Cerebellar nuclear complex (tissue), 1 donor: Measurements from ENCODE around the gene VPS4A.

Experiments
- DNase-seq, 2 experiments: peaks; one replicate each; lab custom pipeline; 2025; lab: John Stamatoyannopoulos, UW

Gene VPS4A

GRCh38 chr16:69365901-69366300 lies 54.8 kb downstream of the VPS4A start:
- no peak for DNase-seq

DNA sequence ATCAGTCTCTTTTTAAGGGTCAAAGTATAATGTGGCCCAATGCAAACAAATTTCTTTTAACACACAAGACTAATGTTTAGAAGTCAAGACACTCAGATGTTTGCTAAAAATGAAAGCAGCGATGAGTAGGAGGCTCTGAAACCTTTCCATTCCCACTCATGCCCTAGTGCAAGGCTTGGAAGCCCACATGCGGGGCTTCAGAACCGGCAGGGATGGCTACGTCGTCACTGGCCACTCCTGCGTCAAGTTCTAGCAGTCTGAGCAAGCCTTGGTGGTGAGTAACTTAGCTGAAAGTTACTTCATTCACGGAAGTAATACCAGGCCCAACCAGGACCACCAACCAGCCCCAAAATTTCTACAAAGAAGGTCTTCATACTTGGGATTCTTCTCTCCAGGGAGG lies 55.3 kb downstream of the VPS4A start:
- DNase-seq = no peak

- DNase-seq = no peak
Measured at GRCh38 chr16:69367980-69368379, 56.8 kb downstream of the VPS4A start.

GRCh38 chr16:69368866-69369265 lies 57.7 kb downstream of the VPS4A start:
- DNase-seq = no peak

DNA sequence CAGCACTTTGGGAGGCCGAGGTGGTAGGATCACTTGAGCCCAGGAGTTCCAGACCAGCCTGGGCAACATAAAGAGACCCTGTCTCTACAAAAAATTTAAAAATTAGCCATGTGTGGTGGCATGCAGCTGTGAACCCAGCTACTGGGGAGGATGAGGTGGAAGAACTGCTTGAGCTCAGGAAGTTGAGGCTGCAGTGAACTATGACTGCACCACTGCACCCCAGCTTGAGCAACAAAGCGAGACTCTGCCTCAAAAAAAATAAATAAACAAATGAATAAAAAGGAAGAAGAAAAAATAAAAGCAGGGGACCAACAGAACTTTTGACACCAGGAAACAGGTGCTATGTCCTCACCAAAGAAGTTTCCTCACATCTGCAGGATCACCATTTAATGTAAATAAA lies 60.4 kb downstream of the VPS4A start:
- no peak for DNase-seq

DNA sequence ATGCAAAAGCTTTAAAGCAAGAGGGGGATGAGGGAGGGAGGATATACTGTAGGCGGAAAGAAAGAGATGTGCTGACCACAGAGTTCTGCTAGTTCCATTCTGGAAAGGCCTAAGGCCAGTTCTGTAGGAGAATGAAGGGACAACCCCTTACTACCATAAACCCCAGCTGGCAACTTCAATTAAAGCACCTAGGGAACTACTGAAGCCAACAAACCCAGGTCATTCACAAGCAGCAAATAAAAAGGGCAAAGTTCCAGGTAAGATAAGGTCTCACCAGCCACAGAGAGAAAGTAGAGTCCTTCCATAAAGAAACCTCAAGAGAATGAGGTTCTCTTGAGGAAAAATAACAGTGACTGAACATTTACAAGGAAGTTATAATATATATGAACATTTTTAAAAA lies 61.9 kb downstream of the VPS4A start:
- DNase-seq = no peak
